Measurements from ENCODE around the gene STARD8. TPM values are rescaled to one million over a fixed set of nuclear protein-coding genes. Genes with fewer than 3 reads are reported as not detected.

Gene STARD8
- total and polyA plus RNA-seq, 7 donors = 0.92 to 10.7 (median 5.3) TPM

- DNase-seq = no peak
- Histone ChIP-seq H3K9me3 (no peaks in the 10 kb centered on the region), H3K27ac (no peak overlapping the region), H3K36me3 (no peaks in the 10 kb centered on the region), H3K4me1 (no peaks in the 10 kb centered on the region), H3K4me3 (no peak overlapping the region), H3K27me3 (no peaks in the 10 kb centered on the region)
- TF ChIP-seq POLR2AphosphoS5 (IDR thresholded peaks at IDR 0.05) = no peak
- TF ChIP-seq POLR2A (IDR thresholded peaks at IDR 0.05) = no peak
- no peak for TF ChIP-seq CTCF (IDR thresholded peaks at IDR 0.05)
- WGBS, 2 donors = 73 to 76% methylated on average over 7 of the region's 7 CpGs
- intact Hi-C loops (cut with DNase I) = no loop called here
Measured at GRCh38 chrX:68754406-68754805, 106.9 kb downstream of the STARD8 start.

- Histone ChIP-seq H3K4me1 (no peaks in the 10 kb centered on the region), H3K27ac (no peak overlapping the region), H3K27me3 (no peaks in the 10 kb centered on the region), H3K9me3 (no peaks in the 10 kb centered on the region), H3K36me3 (no peaks in the 10 kb centered on the region), H3K4me3 (no peak overlapping the region)
- DNase-seq = no peak
- WGBS, 2 donors = 74 to 81% methylated on average over 3 of the region's 3 CpGs
- TF ChIP-seq POLR2AphosphoS5 (IDR thresholded peaks at IDR 0.05) (no peak), CTCF (IDR thresholded peaks at IDR 0.05) (no peak), EP300 (IDR thresholded peaks at IDR 0.05) (no peak), POLR2A (IDR thresholded peaks at IDR 0.05) (no peak)
- intact Hi-C loops (cut with DNase I) = no loop called here
Measured at GRCh38 chrX:68755616-68756125, 108.2 kb downstream of the STARD8 start.

- TF ChIP-seq EP300 (IDR thresholded peaks at IDR 0.05) (no peak), POLR2AphosphoS5 (IDR thresholded peaks at IDR 0.05) (no peak), POLR2A (IDR thresholded peaks at IDR 0.05) (no peak), CTCF (IDR thresholded peaks at IDR 0.05) (no peak)
- Histone ChIP-seq H3K27me3 (no peaks in the 10 kb centered on the region), H3K9me3 (no peaks in the 10 kb centered on the region), H3K36me3 (no peaks in the 10 kb centered on the region), H3K4me1 (peaks cover 0 to 7% (median 3%) of the 10 kb centered on the region in 4 donors), H3K4me3 (no peak overlapping the region), H3K27ac (no peak overlapping the region)
- 82 to 84% methylated on average over 4 of the region's 4 CpGs for WGBS, 2 donors
- DNase-seq = no peak
- intact Hi-C loops (cut with DNase I) = no loop called here
Measured at GRCh38 chrX:68757331-68757730, 109.9 kb downstream of the STARD8 start.

- no peak for DNase-seq
- Histone ChIP-seq H3K27me3 (no peaks in the 10 kb centered on the region), H3K4me1 (peaks cover 0 to 11% (median 5%) of the 10 kb centered on the region in 4 donors), H3K4me3 (no peak overlapping the region), H3K9me3 (no peaks in the 10 kb centered on the region), H3K36me3 (no peaks in the 10 kb centered on the region), H3K27ac (no peak overlapping the region)
- intact Hi-C loops (cut with DNase I) = no loop called here
- 64 to 73% methylated on average over 2 of the region's 2 CpGs for WGBS, 2 donors
- TF ChIP-seq POLR2A (IDR thresholded peaks at IDR 0.05) = no peak
- TF ChIP-seq CTCF (IDR thresholded peaks at IDR 0.05) = no peak
- no peak for TF ChIP-seq POLR2AphosphoS5 (IDR thresholded peaks at IDR 0.05)
- no peak for TF ChIP-seq EP300 (IDR thresholded peaks at IDR 0.05)
Measured at GRCh38 chrX:68757731-68758130, 110.3 kb downstream of the STARD8 start.

- no peak overlapping the region for H3K27ac ChIP-seq
- 89 to 95% methylated on average over 2 of the region's 2 CpGs for WGBS, 2 donors
- intact Hi-C loops (cut with DNase I) = no loop called here
Measured at GRCh38 chrX:68758671-68759070, 111.2 kb downstream of the STARD8 start.

More at GRCh38 chrX:68758671-68759070, 111.2 kb downstream of the STARD8 start:
- no peak for DNase-seq
- no peak for TF ChIP-seq EP300 (IDR thresholded peaks at IDR 0.05)
- no peak for TF ChIP-seq POLR2AphosphoS5 (IDR thresholded peaks at IDR 0.05)
- no peak for TF ChIP-seq POLR2A (IDR thresholded peaks at IDR 0.05)
- TF ChIP-seq CTCF (IDR thresholded peaks at IDR 0.05) = no peak
- no peaks in the 10 kb centered on the region for H3K9me3 ChIP-seq
- no peaks in the 10 kb centered on the region for H3K27me3 ChIP-seq
- H3K4me1 ChIP-seq = peaks cover 0 to 15% (median 6%) of the 10 kb centered on the region in 4 donors
- H3K4me3 ChIP-seq = no peak overlapping the region
- no peaks in the 10 kb centered on the region for H3K36me3 ChIP-seq
